H1 (cell line): ENCODE data around the gene GALNT5. TPM values are rescaled to one million over a fixed set of nuclear protein-coding genes. Genes with fewer than 3 reads are reported as not detected.

ENCODE experiments used
- CTCF ChIA-PET: fragments of 300-600 bp; sonication (Branson Sonifier 250); formaldehyde crosslinking; loops from one replicate; lab custom pipeline; 2021; ENCODE audit not compliant: partially characterized antibody; lab: Charles Lee
- POLR2A ChIA-PET: fragments of 300-600 bp; sonication (Branson Sonifier 250); formaldehyde crosslinking; loops from one replicate; lab custom pipeline; 2021; ENCODE audit warnings: inconsistent platforms; ENCODE audit not compliant: partially characterized antibody; lab: Charles Lee
- DNase-seq, 2 experiments: peaks; one replicate each; pipeline versions ENCODE4 v3.0.0 to v3.0.0-alpha.2; 2010 to 2022; ENCODE audit warnings: low spot score in 2 of 2, low read depth in 1 of 2, mixed read lengths in 1 of 2
- FAIRE-seq: peaks from 2 replicates; lab custom pipeline; 2011; peaks lifted over from hg19 to GRCh38; lab: Jason Lieb, UNC
- H2AFZ ChIP-seq: 2 replicates; pipeline ENCODE4 v1.8.1; 2012; ENCODE audit warnings: low read length, inconsistent platforms
- H2AK5ac ChIP-seq: 2 replicates; pipeline ENCODE4 v1.6.1; 2013; ENCODE audit warnings: low read depth, low read length
- H2BK120ac ChIP-seq: replicated peaks from 2 replicates; pipeline ENCODE3; 2013; ENCODE audit warnings: low read depth, low read length, inconsistent platforms
- H2BK12ac ChIP-seq: 2 replicates; pipeline ENCODE4 v1.6.1; 2013; ENCODE audit warnings: low read depth, low read length
- H2BK15ac ChIP-seq: 2 replicates; pipeline ENCODE4 v1.6.1; 2013; ENCODE audit warnings: low read length
- H2BK20ac ChIP-seq: 2 replicates; pipeline ENCODE4 v1.6.1; 2013; ENCODE audit warnings: low read length
- H2BK5ac ChIP-seq: 2 replicates; pipeline ENCODE4 v1.6.1; 2013; ENCODE audit warnings: low read depth, low read length
- H3K14ac ChIP-seq: 2 replicates; pipeline ENCODE4 v1.6.1; 2013; ENCODE audit warnings: inconsistent platforms; ENCODE audit not compliant: insufficient read length
- H3K18ac ChIP-seq: 2 replicates; pipeline ENCODE4 v1.6.1; 2013; ENCODE audit warnings: low read length; ENCODE audit errors: extremely low read depth
- H3K23ac ChIP-seq: 2 replicates; pipeline ENCODE4 v1.6.1; 2013; ENCODE audit warnings: inconsistent platforms; ENCODE audit not compliant: insufficient read length
- H3K23me2 ChIP-seq: 2 replicates; pipeline ENCODE4 v1.6.1; 2013; ENCODE audit warnings: low read depth, low read length
- H3K27ac ChIP-seq: 2 replicates; pipeline ENCODE4 v1.6.1; 2011; ENCODE audit warnings: low read depth, low read length, inconsistent platforms
- H3K27me3 ChIP-seq, 4 experiments: replicated peaks in 1 of 4; 1 replicate in 1 of 4; 2 replicates in 3 of 4; pipeline versions ENCODE4 v1.6.1 to v1.8.1; 2011 to 2013; ENCODE audit warnings: low read length in 3 of 4, mild to moderate bottlenecking in 3 of 4, inconsistent platforms in 2 of 4, mixed read lengths in 2 of 4, moderate library complexity in 1 of 4; ENCODE audit not compliant: control insufficient read depth in 3 of 4, insufficient read depth in 3 of 4; ENCODE audit errors: extremely low read depth in 1 of 4
- H3K36me3 ChIP-seq, 4 experiments: 2 replicates each; pipeline versions ENCODE4 v1.6.1 to v1.8.1; 2011 to 2013; ENCODE audit warnings: mild to moderate bottlenecking in 4 of 4, low read length in 3 of 4, moderate library complexity in 2 of 4, control low read depth in 1 of 4, inconsistent platforms in 1 of 4; ENCODE audit not compliant: insufficient read depth in 4 of 4, control insufficient read depth in 2 of 4
- H3K4ac ChIP-seq: replicated peaks from 2 replicates; pipeline ENCODE3; 2013; ENCODE audit warnings: low read length, low read depth, mixed read lengths, inconsistent platforms; ENCODE audit not compliant: insufficient read length
- H3K4me1 ChIP-seq, 4 experiments: replicated peaks in 1 of 4; 1 replicate in 1 of 4; 2 replicates in 3 of 4; pipeline versions ENCODE4 v1.6.1 to v1.8.1; 2011 to 2013; ENCODE audit warnings: low read length in 3 of 4, inconsistent platforms in 2 of 4, mixed read lengths in 1 of 4; ENCODE audit not compliant: insufficient read depth in 4 of 4, control insufficient read depth in 3 of 4
- H3K4me2 ChIP-seq, 2 experiments: 2 replicates each; pipeline versions ENCODE4 v1.6.1 to v1.8.1; 2011 to 2013; ENCODE audit warnings: low read depth in 2 of 2, low read length in 2 of 2, control low read depth in 1 of 2, inconsistent platforms in 1 of 2, mild to moderate bottlenecking in 1 of 2; ENCODE audit not compliant: insufficient read depth in 1 of 2
- H3K4me3 ChIP-seq, 4 experiments: fragments of 200-600, 300-600 bp in 1 of 4; sonication (generic), shearing (Covaris generic), sonication (Bioruptor Twin) in 1 of 4; 2 replicates each; pipeline versions ENCODE4 v1.5.1 to v1.8.1; 2011 to 2016; ENCODE audit warnings: low read length in 4 of 4, low read depth in 3 of 4, control low read depth in 2 of 4, inconsistent platforms in 2 of 4, mild to moderate bottlenecking in 2 of 4, mixed read lengths in 1 of 4, moderate library complexity in 1 of 4; ENCODE audit not compliant: insufficient read depth in 2 of 4; ENCODE audit errors: extremely low read depth in 1 of 4
- H3K56ac ChIP-seq: replicated peaks from 2 replicates; pipeline ENCODE3; 2013; ENCODE audit warnings: low read depth, mild to moderate bottlenecking, mixed read lengths, low read length, inconsistent platforms; ENCODE audit not compliant: insufficient read length
- H3K79me1 ChIP-seq: 2 replicates; pipeline ENCODE4 v1.6.1; 2013; ENCODE audit warnings: low read depth, low read length, control low read depth
- H3K79me2 ChIP-seq, 2 experiments: 2 replicates each; pipeline versions ENCODE4 v1.6.1 to v1.8.1; 2012 to 2013; ENCODE audit warnings: low read length in 2 of 2, mild to moderate bottlenecking in 2 of 2, inconsistent platforms in 1 of 2; ENCODE audit not compliant: insufficient read depth in 2 of 2, control insufficient read depth in 1 of 2
- H3K9ac ChIP-seq, 4 experiments: replicated peaks in 1 of 4; 1 replicate in 1 of 4; 2 replicates in 3 of 4; pipeline versions ENCODE4 v1.6.1 to v1.8.1; 2011 to 2013; ENCODE audit warnings: low read depth in 3 of 4, low read length in 3 of 4, control low read depth in 2 of 4, mild to moderate bottlenecking in 2 of 4, moderate library complexity in 2 of 4, inconsistent platforms in 1 of 4; ENCODE audit errors: extremely low read depth in 1 of 4
- H3K9me3 ChIP-seq, 2 experiments: 2 replicates each; pipeline versions ENCODE4 v1.6.1 to v1.8.1; 2012 to 2013; ENCODE audit warnings: mild to moderate bottlenecking in 2 of 2, moderate library complexity in 2 of 2, control low read depth in 1 of 2, inconsistent platforms in 1 of 2, low read depth in 1 of 2, low read length in 1 of 2, mixed read lengths in 1 of 2; ENCODE audit not compliant: insufficient read depth in 2 of 2
- H4K20me1 ChIP-seq, 2 experiments: replicated peaks in 1 of 2; 2 replicates each; pipeline versions ENCODE3 to v1.8.1; 2011 to 2013; ENCODE audit warnings: inconsistent platforms in 2 of 2, low read length in 2 of 2, mild to moderate bottlenecking in 1 of 2; ENCODE audit not compliant: insufficient read depth in 2 of 2, control insufficient read depth in 1 of 2
- H4K5ac ChIP-seq: 2 replicates; pipeline ENCODE4 v1.6.1; 2013; ENCODE audit warnings: low read length, low read depth, mixed read lengths, inconsistent platforms; ENCODE audit not compliant: insufficient read length
- H4K8ac ChIP-seq: 2 replicates; pipeline ENCODE4 v1.8.0; 2013; ENCODE audit warnings: mild to moderate bottlenecking, moderate library complexity, low read length, inconsistent platforms; ENCODE audit not compliant: insufficient read depth; ENCODE audit errors: extremely low read depth
- H4K91ac ChIP-seq: replicated peaks from 2 replicates; pipeline ENCODE3; 2013; ENCODE audit warnings: low read length, mixed read lengths, inconsistent platforms; ENCODE audit not compliant: insufficient read length
- GTF2F1 ChIP-seq: IDR thresholded peaks from 2 replicates; pipeline ENCODE4 v1.6.1; 2012; ENCODE audit warnings: low read depth, low read length, improper control_type of control experiment, borderline replicate concordance
- SP1 ChIP-seq: IDR thresholded peaks from 2 replicates; pipeline ENCODE4 v1.6.1; 2011; ENCODE audit warnings: low read depth, low read length
- SP4 ChIP-seq: IDR thresholded peaks from 2 replicates; pipeline ENCODE4 v1.6.1; 2012; ENCODE audit warnings: low read length, inconsistent platforms
- TAF7 ChIP-seq: optimal IDR thresholded peaks from 2 replicates; pipeline ENCODE3; 2011; ENCODE audit warnings: low read depth, mild to moderate bottlenecking, inconsistent platforms, low read length, moderate library complexity, borderline replicate concordance
- YY1 ChIP-seq: IDR thresholded peaks from 2 replicates; pipeline ENCODE4 v1.6.1; 2011; ENCODE audit warnings: low read depth, mild to moderate bottlenecking, low read length
- polyA plus RNA-seq, 7 experiments: library from polyadenylated mRNA; depleted of rRNA in 3 of 7; stranded (reverse) in 5 of 7; unstranded in 2 of 7; fragments of >200 nt in 5 of 7; fragments of 200-250 nt in 2 of 7; gene quantifications; 1 replicate in 5 of 7; 2 replicates in 1 of 7; 4 replicates in 1 of 7; pipeline versions ENCODE4 v1.2.1 to v1.2.3, GENCODE V29; 2011 to 2013; ENCODE audit warnings: missing spikeins in 2 of 7, mixed read lengths in 2 of 7
- total RNA-seq: library from RNA; stranded (reverse); fragmentation: NEBNext Ultra II Directional; extraction: Animal tissue kit (Norgen Biotek cat#: 25700); gene quantifications from 2 replicates; pipeline ENCODE4 v1.2.1, GENCODE V29; 2021
- TF ChIP-seq, protein P1 (sequence below), 3 experiments: IDR thresholded peaks; 1 replicate in 2 of 3; 2 replicates in 1 of 3; pipeline versions ENCODE4 v1.5.1 to v1.6.1; 2011; ENCODE audit warnings: low read length in 3 of 3, mild to moderate bottlenecking in 3 of 3, inconsistent platforms in 2 of 3, low read depth in 1 of 3, moderate library complexity in 1 of 3; ENCODE audit not compliant: insufficient read depth in 1 of 3; ENCODE audit errors: control extremely low read depth in 1 of 3

The GALNT5 gene
- total and polyA plus RNA-seq, 2 of the 8 experiments (the other 6 are each of a cell fraction or from before 2014, with no cell fraction given) = 0.02 to 0.06 TPM

DNA sequence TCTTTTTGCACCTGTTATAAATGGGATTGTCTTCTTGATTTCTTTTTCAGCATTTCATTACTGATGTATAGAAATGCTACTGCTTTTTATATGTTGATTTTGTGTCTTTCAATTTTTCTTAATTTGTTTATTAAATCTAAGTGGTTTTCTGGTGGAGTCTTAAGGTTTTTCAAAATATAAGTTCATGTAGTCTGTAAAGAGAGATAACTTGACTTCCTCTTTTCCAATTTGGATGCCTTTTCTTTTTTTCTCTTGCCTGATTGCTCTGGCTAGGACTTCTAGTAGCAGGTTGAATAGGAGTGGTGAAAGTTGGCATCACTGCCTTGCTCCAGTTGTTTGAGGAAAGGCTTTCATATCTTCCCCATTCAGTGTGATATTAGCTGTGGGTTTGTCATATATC is 28.6 kb upstream of the GALNT5 start:
- Histone ChIP-seq H2AFZ (no peak overlapping the region), H3K9me3 (no peaks in the 10 kb centered on the region), H3K79me2 (no peaks in the 10 kb centered on the region), H3K14ac (no peak overlapping the region), H3K4me2 (no peak overlapping the region), H4K91ac (no peak overlapping the region), H3K18ac (no peak overlapping the region), H4K5ac (no peak overlapping the region), H4K8ac (no peak overlapping the region), H2AK5ac (no peak overlapping the region), H3K79me1 (no peaks in the 10 kb centered on the region), H3K56ac (no peak overlapping the region), H3K27ac (no peak overlapping the region), H3K36me3 (no peaks in the 10 kb centered on the region), H3K4ac (no peak overlapping the region), H3K4me3 (no peak overlapping the region), H3K9ac (no peak overlapping the region), H3K4me1 (no peaks in the 10 kb centered on the region), H2BK20ac (no peak overlapping the region), H2BK5ac (no peak overlapping the region), H2BK15ac (no peak overlapping the region), H3K23ac (no peak overlapping the region), H3K27me3 (no peaks in the 10 kb centered on the region), H4K20me1 (no peaks in the 10 kb centered on the region), H3K23me2 (no peaks in the 10 kb centered on the region), H2BK120ac (no peak overlapping the region), H2BK12ac (no peak overlapping the region)
- no peak for TF ChIP-seq GTF2F1
- TF ChIP-seq YY1 = no peak
- TF ChIP-seq, protein P1, sequence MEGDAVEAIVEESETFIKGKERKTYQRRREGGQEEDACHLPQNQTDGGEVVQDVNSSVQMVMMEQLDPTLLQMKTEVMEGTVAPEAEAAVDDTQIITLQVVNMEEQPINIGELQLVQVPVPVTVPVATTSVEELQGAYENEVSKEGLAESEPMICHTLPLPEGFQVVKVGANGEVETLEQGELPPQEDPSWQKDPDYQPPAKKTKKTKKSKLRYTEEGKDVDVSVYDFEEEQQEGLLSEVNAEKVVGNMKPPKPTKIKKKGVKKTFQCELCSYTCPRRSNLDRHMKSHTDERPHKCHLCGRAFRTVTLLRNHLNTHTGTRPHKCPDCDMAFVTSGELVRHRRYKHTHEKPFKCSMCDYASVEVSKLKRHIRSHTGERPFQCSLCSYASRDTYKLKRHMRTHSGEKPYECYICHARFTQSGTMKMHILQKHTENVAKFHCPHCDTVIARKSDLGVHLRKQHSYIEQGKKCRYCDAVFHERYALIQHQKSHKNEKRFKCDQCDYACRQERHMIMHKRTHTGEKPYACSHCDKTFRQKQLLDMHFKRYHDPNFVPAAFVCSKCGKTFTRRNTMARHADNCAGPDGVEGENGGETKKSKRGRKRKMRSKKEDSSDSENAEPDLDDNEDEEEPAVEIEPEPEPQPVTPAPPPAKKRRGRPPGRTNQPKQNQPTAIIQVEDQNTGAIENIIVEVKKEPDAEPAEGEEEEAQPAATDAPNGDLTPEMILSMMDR (IDR thresholded peaks at IDR 0.05; ENCODE audit: control extremely low read depth in 1 of 3, insufficient read depth in 1 of 3, low read depth in 1 of 3, low read length in 3 of 3) = no peak
- no peak for TF ChIP-seq TAF7
- TF ChIP-seq SP1 = no peak
- TF ChIP-seq SP4 = no peak
- DNase-seq (no peak), FAIRE-seq (no peak)
- CTCF ChIA-PET = interaction anchor here (1.3 kb wide), 1 partner anchor 50 kb away, joined by 4 read pairs; no protein-coding TSS in a partner anchor
- POLR2A ChIA-PET = no interaction called here
